HG03045 (cell line): ENCODE results near the gene OR2Z1.

Experiments
- ATAC-seq: cut with Tn5 transposase; IDR thresholded peaks from one replicate; pipeline ENCODE4 v1.9.1; 2021; ENCODE audit warnings: mild to moderate bottlenecking, moderate library complexity; ENCODE audit not compliant: unreplicated experiment

Gene OR2Z1, protein sequence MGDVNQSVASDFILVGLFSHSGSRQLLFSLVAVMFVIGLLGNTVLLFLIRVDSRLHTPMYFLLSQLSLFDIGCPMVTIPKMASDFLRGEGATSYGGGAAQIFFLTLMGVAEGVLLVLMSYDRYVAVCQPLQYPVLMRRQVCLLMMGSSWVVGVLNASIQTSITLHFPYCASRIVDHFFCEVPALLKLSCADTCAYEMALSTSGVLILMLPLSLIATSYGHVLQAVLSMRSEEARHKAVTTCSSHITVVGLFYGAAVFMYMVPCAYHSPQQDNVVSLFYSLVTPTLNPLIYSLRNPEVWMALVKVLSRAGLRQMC

DNA sequence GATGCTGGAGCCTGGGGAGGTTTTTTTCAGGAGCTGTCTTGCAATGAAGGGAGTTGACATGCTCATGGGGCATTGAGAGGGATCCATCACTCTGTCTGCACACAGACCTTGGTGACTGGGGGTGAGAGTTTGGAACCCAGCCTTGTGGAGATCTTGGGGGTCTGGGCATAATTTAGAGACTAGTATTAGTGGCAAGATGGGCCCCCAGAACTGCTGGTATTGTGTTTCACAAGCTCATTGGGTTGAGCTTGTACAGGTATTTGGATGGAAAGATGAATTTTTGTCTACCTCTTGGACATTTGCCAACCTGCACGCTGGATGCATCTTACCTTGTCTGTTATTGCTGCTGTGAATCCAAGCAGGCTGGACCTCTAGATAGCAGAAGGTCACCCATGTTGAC, at the start of gene OR2Z1:
Gene OR2Z1 (plus strand): TSS at position 301 of the 400 bp plus-strand sequence. CDS start 9,395 bp downstream, outside the sequence.
- ATAC-seq, result no peak

DNA sequence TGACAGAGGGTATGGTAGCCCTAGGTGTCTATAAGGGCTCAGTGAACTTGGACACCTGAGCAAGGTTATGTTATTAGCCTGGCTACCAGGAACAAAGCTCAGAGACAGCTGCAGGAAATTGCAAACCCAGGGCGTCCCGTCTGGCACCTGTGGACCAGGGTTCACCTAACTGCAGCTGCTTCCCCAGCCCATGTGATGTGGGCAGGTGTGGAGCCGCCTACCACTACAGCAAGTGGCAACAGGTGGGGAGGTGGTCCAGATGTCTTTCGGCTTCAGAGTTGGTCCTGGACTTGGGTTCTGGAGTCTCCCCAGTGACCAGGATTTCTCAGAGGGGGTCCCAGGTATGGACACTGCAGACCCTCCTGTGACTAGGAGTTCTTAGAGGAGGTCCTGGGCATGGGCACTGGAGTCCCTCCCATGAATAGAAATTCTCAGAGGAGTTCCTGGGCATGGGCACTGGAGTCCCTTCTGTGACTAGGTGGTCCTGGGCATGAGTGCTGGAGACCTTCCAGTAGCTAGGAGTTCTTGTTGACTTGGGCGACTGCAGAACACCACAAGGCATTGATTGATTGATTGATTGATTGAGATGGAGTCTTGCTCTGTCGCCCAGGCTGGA, 48.0 kb upstream of the OR2Z1 start:
- no peak for ATAC-seq

DNA sequence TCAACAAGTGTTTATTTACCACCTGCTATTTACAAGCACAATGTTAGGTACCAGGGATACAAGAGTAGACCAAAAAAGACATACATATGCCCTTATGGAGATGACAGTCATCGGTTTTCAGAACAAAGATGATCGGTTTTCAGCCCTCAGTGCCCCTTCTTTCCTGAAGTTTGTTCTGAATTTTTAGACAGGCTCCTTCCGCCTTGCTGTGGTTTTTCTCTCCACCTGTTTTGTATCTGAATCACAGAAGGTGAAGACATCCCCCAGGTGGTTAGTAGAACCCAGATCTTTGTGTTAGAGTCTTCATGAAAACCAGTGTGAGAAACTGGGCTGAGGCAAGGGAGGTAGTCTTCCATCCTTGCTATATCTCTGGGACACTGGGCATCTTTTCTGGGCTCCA, 46.4 kb upstream of the OR2Z1 start:
- ATAC-seq, result no peak

- ATAC-seq, result no peak
Measured at GRCh38 chr19:8678244-8678807, 43.1 kb upstream of the OR2Z1 start.

- ATAC-seq, result no peak
Measured at GRCh38 chr19:8680676-8681344, 40.6 kb upstream of the OR2Z1 start.

- ATAC-seq, result no peak
Measured at GRCh38 chr19:8681345-8682029, 39.9 kb upstream of the OR2Z1 start.

DNA sequence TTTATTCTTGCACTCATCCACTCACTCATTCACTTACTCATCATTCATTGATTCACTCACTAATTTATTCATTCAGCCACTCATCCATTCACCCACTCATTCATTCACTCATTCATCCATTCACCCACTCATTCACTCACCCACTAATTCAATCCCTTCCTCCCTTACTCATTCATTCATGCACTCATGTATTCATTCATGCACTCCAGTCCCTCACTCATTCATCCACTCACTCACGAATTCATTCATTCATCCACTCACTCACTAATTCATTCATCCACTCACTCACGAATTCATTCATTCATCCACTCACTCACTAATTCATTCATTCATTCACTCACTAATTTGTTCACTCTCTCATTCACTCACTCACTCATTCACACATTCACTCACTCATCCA, 39.0 kb upstream of the OR2Z1 start:
- no peak for ATAC-seq

DNA sequence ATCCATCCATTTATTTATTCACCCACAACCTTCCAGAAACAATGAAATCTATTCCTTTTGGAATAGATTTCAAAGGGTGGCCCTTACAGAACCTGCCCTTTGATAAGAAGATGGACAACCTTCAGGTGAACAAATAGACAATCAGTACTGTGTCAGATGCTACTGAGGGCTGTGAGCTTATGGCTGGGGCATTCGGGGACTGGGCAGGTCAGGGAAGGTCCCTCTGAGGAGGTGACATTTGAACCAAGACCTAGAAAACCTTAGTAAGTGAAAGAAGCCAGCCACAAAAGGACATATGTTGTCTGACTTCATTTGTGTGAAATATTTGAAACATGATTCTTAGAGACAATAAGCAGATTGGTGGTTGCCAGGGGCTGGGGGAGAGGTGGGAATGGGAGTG, 38.5 kb upstream of the OR2Z1 start:
- no peak for ATAC-seq

- ATAC-seq, result no peak
Measured at GRCh38 chr19:8684001-8684902, 37.2 kb upstream of the OR2Z1 start.

DNA sequence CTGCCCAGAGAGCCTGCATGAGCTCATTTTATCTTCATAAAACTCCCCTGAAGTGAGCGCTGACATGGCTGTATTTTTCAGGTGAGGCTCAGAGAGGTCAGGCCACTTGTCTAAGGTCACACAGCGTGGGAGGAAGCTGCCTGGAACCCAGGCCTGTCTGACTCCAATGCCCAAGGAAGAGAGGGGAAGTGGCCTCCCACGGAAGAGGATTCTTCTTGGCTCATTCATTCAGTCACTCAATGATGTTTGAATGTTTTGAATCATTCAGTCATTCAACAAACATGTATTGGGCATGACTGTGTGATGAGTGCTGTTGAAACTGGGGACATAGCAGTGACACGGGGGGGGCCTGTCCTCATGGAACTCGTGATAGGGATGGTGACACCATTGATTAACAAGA, 34.9 kb upstream of the OR2Z1 start:
- no peak for ATAC-seq

GRCh38 chr19:8688930-8689329, 32.5 kb upstream of the OR2Z1 start:
- no peak for ATAC-seq

DNA sequence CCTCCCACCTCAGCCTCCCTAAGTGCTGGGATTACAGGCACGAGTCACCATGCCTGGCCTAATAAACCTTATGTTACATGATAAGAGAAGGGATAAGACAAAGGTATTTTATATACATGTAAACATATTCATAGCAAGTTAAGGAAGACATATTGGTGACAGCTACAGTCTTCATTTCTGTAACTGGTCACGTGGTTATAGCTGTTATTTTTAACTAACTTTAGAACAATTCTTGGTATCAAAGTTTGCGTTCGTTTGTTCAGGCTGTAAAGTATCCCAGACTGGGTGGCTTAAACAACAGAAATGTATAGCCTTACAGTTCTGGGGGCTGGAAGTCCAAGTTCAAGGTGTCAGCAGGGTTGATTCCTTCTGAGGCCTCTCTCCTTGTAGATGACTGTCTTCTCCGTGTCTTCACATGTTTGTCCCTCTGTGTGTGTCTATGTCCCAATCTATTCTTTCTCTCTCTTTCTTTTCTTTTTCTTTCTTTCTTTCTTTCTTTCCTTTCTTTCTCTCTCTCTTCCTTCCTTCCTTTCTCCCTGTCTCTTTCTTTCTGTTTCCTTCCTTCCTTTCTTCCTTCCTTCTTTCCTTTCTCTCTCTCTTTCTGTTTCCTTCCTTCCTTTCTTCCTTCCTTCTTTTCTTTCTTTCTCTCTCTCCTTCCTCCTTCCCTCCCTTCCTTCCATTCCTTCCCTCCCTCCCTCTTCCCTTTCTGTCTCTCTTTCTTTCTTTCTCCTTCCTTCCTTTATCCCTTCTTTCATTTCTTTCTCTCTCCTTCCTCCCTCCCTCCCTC, 30.5 kb upstream of the OR2Z1 start:
- no peak for ATAC-seq

DNA sequence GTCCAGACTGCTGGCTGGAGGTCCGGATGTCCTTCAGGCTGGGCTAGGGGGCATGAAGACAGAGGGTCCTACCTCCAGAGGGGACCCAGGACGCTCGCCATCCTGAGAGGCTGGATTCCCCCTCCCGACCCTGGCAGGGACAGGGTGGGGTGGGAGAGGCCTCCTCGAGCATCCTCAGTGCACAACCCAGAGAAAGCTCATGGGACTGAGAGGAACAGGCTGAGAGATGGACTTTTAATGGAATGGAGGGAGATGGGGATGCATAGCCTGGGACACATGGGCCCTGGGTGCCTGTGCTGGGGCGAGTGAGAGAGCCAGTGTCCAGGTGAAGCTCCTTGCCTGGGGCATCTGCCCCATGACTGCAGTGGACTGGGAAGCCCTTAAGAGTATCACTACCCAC, 25.9 kb upstream of the OR2Z1 start:
- no peak for ATAC-seq

GRCh38 chr19:8695911-8696310, 25.5 kb upstream of the OR2Z1 start:
- ATAC-seq, result no peak

DNA sequence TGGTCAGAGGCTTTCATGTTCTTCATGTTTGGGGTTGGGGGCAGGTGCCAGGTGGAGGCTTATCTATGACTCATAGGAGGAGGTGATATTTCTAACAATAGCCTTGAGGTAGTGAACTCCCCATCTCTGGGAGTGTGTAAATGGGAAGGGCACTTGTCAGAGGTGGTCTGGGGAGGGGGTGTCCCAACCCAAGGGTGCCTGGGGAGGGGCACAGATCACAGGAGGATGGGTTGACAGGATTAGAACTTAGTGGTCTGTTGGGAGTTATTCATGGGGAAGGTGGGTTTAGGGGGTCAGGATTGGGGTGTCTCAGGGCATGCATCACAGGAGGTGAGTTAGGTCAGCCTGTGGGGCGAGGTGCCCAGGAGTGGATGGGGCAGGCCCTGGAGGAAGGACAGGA, 24.4 kb upstream of the OR2Z1 start:
- no peak for ATAC-seq

DNA sequence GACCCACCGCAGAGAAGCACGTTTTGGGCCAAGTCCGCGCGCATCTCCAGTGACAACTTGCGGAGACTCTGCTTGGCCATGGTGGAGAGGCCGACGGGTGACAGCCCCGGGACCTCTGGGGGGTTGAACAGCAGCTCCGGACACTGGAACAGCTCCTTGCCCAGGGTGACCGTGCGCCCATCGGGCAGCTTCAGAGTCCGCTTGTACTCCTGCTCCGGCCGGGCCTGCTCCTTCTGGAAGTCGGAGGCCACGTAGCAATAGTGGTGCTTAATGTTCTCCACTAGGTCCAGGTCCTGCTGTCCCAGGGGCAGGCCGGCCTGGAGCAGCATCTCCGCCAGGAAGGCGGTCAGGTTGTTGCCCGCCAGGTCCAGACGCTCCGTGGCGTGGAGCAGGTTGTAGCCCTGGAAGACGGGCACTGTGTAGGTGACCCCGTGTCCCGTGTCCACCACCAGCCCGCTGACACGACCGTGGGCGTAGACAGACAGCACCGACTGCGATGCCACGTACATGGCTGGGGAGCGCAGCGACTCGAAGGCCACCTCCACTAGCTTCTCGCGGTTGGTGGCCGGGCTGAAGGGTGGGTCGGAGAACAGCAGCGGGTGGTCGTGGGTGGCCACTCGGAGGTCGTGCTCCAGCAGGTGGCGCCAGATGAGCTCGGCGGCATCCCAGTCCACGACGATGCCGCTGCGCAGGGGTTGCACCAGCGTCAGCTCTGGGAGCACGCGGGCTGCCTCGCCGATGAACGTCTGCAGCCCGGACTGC, 23.6 kb upstream of the OR2Z1 start:
- no peak for ATAC-seq

- no peak for ATAC-seq
Measured at GRCh38 chr19:8698433-8699063, 22.9 kb upstream of the OR2Z1 start, which contains the start of gene ACTL9. TSS of gene ACTL9 (minus strand) at chr19:8698795. CDS start at chr19:8698701, 94 bp downstream.

DNA sequence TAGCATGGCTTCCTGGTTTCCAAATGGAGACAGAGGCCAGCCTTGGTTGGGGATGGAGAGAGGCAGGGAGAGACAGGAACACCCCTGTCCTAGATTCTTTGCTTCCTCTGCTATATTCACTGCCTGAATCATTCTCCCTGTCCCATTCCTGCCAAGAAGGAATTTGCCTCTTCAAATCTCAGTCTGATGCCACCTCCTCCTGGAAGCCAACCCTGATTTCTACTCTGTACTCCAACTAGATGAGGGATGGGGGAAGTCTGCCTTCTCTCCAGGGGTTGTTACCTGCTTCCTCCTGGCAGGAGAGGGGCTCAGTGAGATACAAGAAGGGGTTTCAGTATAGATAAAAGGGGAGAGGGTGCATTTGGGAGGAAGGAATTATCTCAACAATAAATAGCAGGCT, 21.5 kb upstream of the OR2Z1 start:
- no peak for ATAC-seq
